Uterus (tissue), 4 donors: ENCODE results near the gene NEDD4. TPM values are rescaled to one million over a fixed set of nuclear protein-coding genes. Genes with fewer than 3 reads are reported as not detected.

Experiments
- DNase-seq, 2 donors: peaks; one replicate each; pipeline ENCODE4 v3.0.0-alpha.2; 2019 to 2020
- H3K27ac ChIP-seq, 2 donors: fragments of 200-600 bp; sonication (generic); 1 replicate in 1 of 2; 2 replicates in 1 of 2; pipeline ENCODE4 v1.5.1; 2016 to 2018
- H3K27me3 ChIP-seq, 2 donors: fragments of 200-600 bp; sonication (generic); one replicate each; pipeline ENCODE4 v1.5.1; 2018 to 2019; ENCODE audit warnings: control low read depth in 1 of 2
- H3K36me3 ChIP-seq, 2 donors: fragments of 200-600 bp; sonication (generic); one replicate each; pipeline ENCODE4 v1.5.1; 2019; ENCODE audit warnings: control low read depth in 1 of 2
- H3K4me1 ChIP-seq, 2 donors: fragments of 200-600 bp; sonication (generic); one replicate each; pipeline ENCODE4 v1.5.1; 2018 to 2019; ENCODE audit warnings: control low read depth in 1 of 2
- H3K4me3 ChIP-seq, 2 donors: fragments of 200-600 bp; sonication (generic); 1 replicate in 1 of 2; 2 replicates in 1 of 2; pipeline ENCODE4 v1.5.1; 2018 to 2019; ENCODE audit warnings: mild to moderate bottlenecking in 1 of 2
- H3K9me3 ChIP-seq, 2 donors: fragments of 200-600 bp; sonication (generic); one replicate each; pipeline ENCODE4 v1.5.1; 2019; ENCODE audit warnings: control low read depth in 1 of 2
- CTCF ChIP-seq, 4 experiments: fragments of 200-600 bp in 2 of 4; fragments of 450-650 bp in 2 of 4; sonication (generic) in 2 of 4; IDR thresholded peaks; one replicate each; pipeline ENCODE4 v1.5.1; 2016 to 2019; ENCODE audit warnings: antibody characterized with exemption in 4 of 4, mild to moderate bottlenecking in 2 of 4, moderate library complexity in 1 of 4
- POLR2A ChIP-seq, 2 donors: fragments of 450-650 bp; IDR thresholded peaks; one replicate each; pipeline ENCODE4 v1.6.1; 2016; ENCODE audit warnings: antibody characterized with exemption in 2 of 2, mild to moderate bottlenecking in 1 of 2, moderate library complexity in 1 of 2
- intact Hi-C: fragments of 100-400 bp; cut with DNase I; formaldehyde crosslinking; loops from one replicate; pipeline ENCODE4 v1.15.1; 2023; ENCODE audit warnings: low total_unique reads
- total RNA-seq, 4 donors: library from RNA; depleted of rRNA in 3 of 4; stranded (reverse); fragments of >200 nt in 3 of 4; gene quantifications; one replicate each; pipeline versions ENCODE4 v1.1.0 to v1.2.4, GENCODE V29; 2014 to 2023
- donor health status: DM: yes; HTN: yes; CAD: no.

The NEDD4 gene
- total RNA-seq, 4 donors from 2014 or later = 13.3 to 44.0 (median 35.6) TPM

- no peak for TF ChIP-seq CTCF (IDR thresholded peaks at IDR 0.05)
- no peak for TF ChIP-seq POLR2A (IDR thresholded peaks at IDR 0.05)
- intact Hi-C loops = no loop called here
These were observed 173.4 kb downstream of the NEDD4 start for GRCh38 chr15:55820043-55820442.

GRCh38 chr15:55819397-55820034 is 173.9 kb downstream of the NEDD4 start:
- Histone ChIP-seq H3K4me1 (no peaks in the 10 kb centered on the region), H3K27me3 (no peaks in the 10 kb centered on the region), H3K36me3 (no peaks in the 10 kb centered on the region), H3K9me3 (no peaks in the 10 kb centered on the region), H3K27ac (no peak overlapping the region), H3K4me3 (no peak overlapping the region)
- TF ChIP-seq POLR2A (IDR thresholded peaks at IDR 0.05) (no peak), CTCF (IDR thresholded peaks at IDR 0.05) (no peak)
- intact Hi-C loops = no loop called here
- DNase-seq = no peak

More at GRCh38 chr15:55820043-55820442, 173.4 kb downstream of the NEDD4 start:
- no peak for DNase-seq
- Histone ChIP-seq H3K4me3 (no peak overlapping the region), H3K36me3 (no peaks in the 10 kb centered on the region), H3K27me3 (no peaks in the 10 kb centered on the region), H3K4me1 (no peaks in the 10 kb centered on the region), H3K9me3 (no peaks in the 10 kb centered on the region), H3K27ac (no peak overlapping the region)

GRCh38 chr15:55816017-55816416 is 177.4 kb downstream of the NEDD4 start:
- no peaks in the 10 kb centered on the region for H3K9me3 ChIP-seq
- intact Hi-C loops = no loop called here
- no peak overlapping the region for H3K4me3 ChIP-seq
- H3K27ac ChIP-seq = no peak overlapping the region
- no peaks in the 10 kb centered on the region for H3K4me1 ChIP-seq
- H3K36me3 ChIP-seq = no peaks in the 10 kb centered on the region
- no peak for DNase-seq
- TF ChIP-seq CTCF (IDR thresholded peaks at IDR 0.05) (no peak), POLR2A (IDR thresholded peaks at IDR 0.05) (no peak)
- H3K27me3 ChIP-seq = no peaks in the 10 kb centered on the region

GRCh38 chr15:55802600-55803376 is 190.6 kb downstream of the NEDD4 start:
- no peak for DNase-seq
- no peaks in the 10 kb centered on the region for H3K36me3 ChIP-seq
- intact Hi-C loops = no loop called here
- no peaks in the 10 kb centered on the region for H3K4me1 ChIP-seq
- no peaks in the 10 kb centered on the region for H3K9me3 ChIP-seq
- H3K27ac ChIP-seq = no peak overlapping the region
- no peak overlapping the region for H3K4me3 ChIP-seq
- TF ChIP-seq POLR2A (IDR thresholded peaks at IDR 0.05) (no peak), CTCF (IDR thresholded peaks at IDR 0.05) (no peak)
- no peaks in the 10 kb centered on the region for H3K27me3 ChIP-seq

GRCh38 chr15:55800216-55800615 is 193.2 kb downstream of the NEDD4 start:
- Histone ChIP-seq H3K4me3 (no peak overlapping the region), H3K9me3 (no peaks in the 10 kb centered on the region), H3K27ac (no peak overlapping the region), H3K36me3 (no peaks in the 10 kb centered on the region), H3K4me1 (no peaks in the 10 kb centered on the region), H3K27me3 (no peaks in the 10 kb centered on the region)
- TF ChIP-seq POLR2A (IDR thresholded peaks at IDR 0.05) = no peak
- TF ChIP-seq CTCF (IDR thresholded peaks at IDR 0.05) = no peak
- intact Hi-C loops = no loop called here
- DNase-seq = no peak
